Sigmoid colon (tissue), 7 donors: ENCODE measurements around the gene ZNF420. TPM values are rescaled to one million over a fixed set of nuclear protein-coding genes. Genes with fewer than 3 reads are reported as not detected.

Experiments
- DNase-seq: peaks from one replicate; pipeline ENCODE4 v3.0.0-alpha.2; 2019
- H3K27ac ChIP-seq, 4 donors: fragments of 200-600 bp; sonication (generic); one replicate each; pipeline ENCODE4 v1.5.1; 2016 to 2019; ENCODE audit warnings: mild to moderate bottlenecking in 1 of 4
- H3K27me3 ChIP-seq, 3 donors: fragments of 200-600 bp; sonication (generic); one replicate each; pipeline ENCODE4 v1.5.1; 2019; ENCODE audit warnings: mild to moderate bottlenecking in 1 of 3
- H3K36me3 ChIP-seq, 4 donors: fragments of 200-600 bp; sonication (generic); one replicate each; pipeline ENCODE4 v1.5.1; 2016 to 2019
- H3K4me1 ChIP-seq, 4 donors: fragments of 200-600 bp; sonication (generic); one replicate each; pipeline ENCODE4 v1.5.1; 2017 to 2019
- H3K4me3 ChIP-seq, 4 donors: fragments of 200-600 bp; sonication (generic); one replicate each; pipeline ENCODE4 v1.5.1; 2017 to 2019; ENCODE audit warnings: mild to moderate bottlenecking in 2 of 4, moderate library complexity in 1 of 4
- H3K9me3 ChIP-seq, 4 donors: fragments of 200-600 bp in 3 of 4; sonication (generic) in 3 of 4; one replicate each; pipeline versions ENCODE4 v1.5.1 to v1.6.1; 2013 to 2019
- EP300 ChIP-seq, 4 donors: sonication (generic); formaldehyde crosslinking; IDR thresholded peaks; one replicate each; pipeline ENCODE4 v1.6.1; 2017; ENCODE audit warnings: antibody characterized with exemption in 4 of 4
- POLR2A ChIP-seq, 2 donors: fragments of 450-650 bp; IDR thresholded peaks; one replicate each; pipeline ENCODE4 v1.6.1; 2016; ENCODE audit warnings: antibody characterized with exemption in 2 of 2, mild to moderate bottlenecking in 2 of 2, moderate library complexity in 2 of 2
- POLR2AphosphoS5 ChIP-seq, 4 donors: sonication (generic); formaldehyde crosslinking; IDR thresholded peaks; one replicate each; pipeline ENCODE4 v1.6.1; 2017; ENCODE audit warnings: antibody characterized with exemption in 4 of 4
- WGBS, 2 donors: extraction: QIAGEN DNeasy Blood & Tissue Kit; methylation state at CpG; one replicate each; pipeline ENCODE4 v1.1.7; 2013; 5-methylcytosine and 5-hydroxymethylcytosine counted together
- intact Hi-C: fragments of 100-400 bp; cut with DNase I; formaldehyde crosslinking; loops from one replicate; pipeline ENCODE4 v1.15.1; 2023
- polyA plus RNA-seq, 3 donors: library from polyadenylated mRNA; stranded (reverse); fragments of 200-250 nt; gene quantifications; one replicate each; pipeline ENCODE4 v1.2.3, GENCODE V29; 2013
- total RNA-seq, 4 donors: library from RNA; depleted of rRNA; stranded (reverse); fragments of >200 nt; gene quantifications; one replicate each; pipeline ENCODE4 v1.1.0, GENCODE V29; 2016
- TF ChIP-seq, protein P1 (sequence below), 4 experiments: fragments of 450-650 bp in 3 of 4; fragments of 200-600 bp in 1 of 4; IDR thresholded peaks; one replicate each; pipeline ENCODE4 v1.5.1; 2016 to 2019; ENCODE audit warnings: antibody characterized with exemption in 4 of 4, mild to moderate bottlenecking in 3 of 4, moderate library complexity in 2 of 4
- donor health status: healthy with polysubstance abuse.
- donor health status: Bipolar disorder and iron deficiency.
- donor health status: healthy.

The ZNF420 gene
- total and polyA plus RNA-seq, 7 donors, result 1.2 to 18.6 (median 8.4) TPM

DNA sequence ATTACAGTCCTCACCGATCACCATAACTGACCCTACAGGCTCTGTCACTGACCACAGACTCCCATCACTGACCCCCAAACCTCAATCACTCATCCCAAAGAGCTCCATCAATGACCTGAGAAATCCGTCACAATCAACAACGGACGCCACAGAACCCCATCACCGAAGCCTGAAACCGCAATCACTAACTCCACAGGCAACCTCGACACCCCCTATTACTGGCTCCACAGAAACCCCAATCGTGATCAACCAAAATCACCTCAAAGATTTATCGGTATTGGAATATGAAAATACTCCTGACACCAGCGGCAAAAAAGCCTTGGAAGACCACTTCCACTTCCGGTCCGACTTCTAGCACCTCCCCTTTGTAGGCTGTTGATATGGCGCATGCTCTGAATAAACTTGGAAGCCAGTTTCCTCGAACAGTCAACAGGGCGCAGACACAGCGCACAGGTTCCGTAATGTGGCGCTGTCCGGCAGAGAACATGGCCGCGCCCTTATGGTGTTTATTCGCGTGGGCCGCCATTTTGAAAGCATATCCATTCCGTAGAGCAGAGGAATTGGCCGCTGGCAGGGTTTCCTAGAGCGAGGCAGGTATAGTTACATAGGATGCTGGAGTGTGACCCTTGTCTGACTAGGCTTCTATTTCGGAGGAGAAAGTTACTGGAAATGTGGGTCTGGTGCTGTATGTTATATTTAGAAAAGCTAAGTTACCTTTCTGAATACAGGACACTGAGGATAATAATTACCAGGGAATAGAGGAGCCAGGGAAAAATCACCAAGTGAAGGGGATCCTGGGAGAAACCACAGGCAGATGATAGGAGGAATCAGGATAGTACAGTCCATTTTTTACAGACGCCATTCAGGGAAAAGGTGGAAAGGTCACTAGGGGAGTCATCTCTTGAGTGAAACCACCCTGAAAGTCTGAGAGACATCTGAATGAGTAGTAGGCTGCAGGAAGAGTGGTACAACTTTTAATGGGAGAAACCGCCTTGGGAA is 94.4 kb downstream of the ZNF420 start, which contains the start of gene ZNF585A:
Gene ZNF585A, minus strand, starts transcription at position 328 of the 999 bp plus-strand sequence. CDS start 2,785 bp downstream, outside the sequence.
- intact Hi-C loops, result loop anchor here (2.0 to 5.0 kb wide), 2 partner anchors 45 to 198 kb away; partner anchors contain the start of genes ZNF383 and ZNF527

More for the DNA sequence above, 94.4 kb downstream of the ZNF420 start, which contains the start of gene ZNF585A:
- Histone ChIP-seq H3K36me3 (peaks cover 10 to 26% (median 20%) of the 10 kb centered on the region in 4 donors), H3K27me3 (no peaks in the 10 kb centered on the region), H3K4me1 (peaks cover 0 to 8% (median 0%) of the 10 kb centered on the region in 4 donors), H3K4me3 (peak within 1 kb of the TSS; percentile 53 to 64 (median 60)), H3K27ac (peak within 1 kb of the TSS; percentile 70 to 78 (median 76)), H3K9me3 (peaks cover 0 to 4% (median 0%) of the 10 kb centered on the region in 4 donors)
- peak; percentile 95 for DNase-seq
- TF ChIP-seq POLR2A (IDR thresholded peaks at IDR 0.05) (no peak), EP300 (IDR thresholded peaks at IDR 0.05) (no peak), POLR2AphosphoS5 (IDR thresholded peaks at IDR 0.05) (peak in 3 of 4 donors; percentile 53 to 69 (median 55))
- TF ChIP-seq, protein P1, sequence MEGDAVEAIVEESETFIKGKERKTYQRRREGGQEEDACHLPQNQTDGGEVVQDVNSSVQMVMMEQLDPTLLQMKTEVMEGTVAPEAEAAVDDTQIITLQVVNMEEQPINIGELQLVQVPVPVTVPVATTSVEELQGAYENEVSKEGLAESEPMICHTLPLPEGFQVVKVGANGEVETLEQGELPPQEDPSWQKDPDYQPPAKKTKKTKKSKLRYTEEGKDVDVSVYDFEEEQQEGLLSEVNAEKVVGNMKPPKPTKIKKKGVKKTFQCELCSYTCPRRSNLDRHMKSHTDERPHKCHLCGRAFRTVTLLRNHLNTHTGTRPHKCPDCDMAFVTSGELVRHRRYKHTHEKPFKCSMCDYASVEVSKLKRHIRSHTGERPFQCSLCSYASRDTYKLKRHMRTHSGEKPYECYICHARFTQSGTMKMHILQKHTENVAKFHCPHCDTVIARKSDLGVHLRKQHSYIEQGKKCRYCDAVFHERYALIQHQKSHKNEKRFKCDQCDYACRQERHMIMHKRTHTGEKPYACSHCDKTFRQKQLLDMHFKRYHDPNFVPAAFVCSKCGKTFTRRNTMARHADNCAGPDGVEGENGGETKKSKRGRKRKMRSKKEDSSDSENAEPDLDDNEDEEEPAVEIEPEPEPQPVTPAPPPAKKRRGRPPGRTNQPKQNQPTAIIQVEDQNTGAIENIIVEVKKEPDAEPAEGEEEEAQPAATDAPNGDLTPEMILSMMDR (IDR thresholded peaks at IDR 0.05), result peak in 1 of 4 experiments; percentile 18
- WGBS, 2 donors, result 5% methylated on average over 30 of the region's 30 CpGs

Other genes starting within 250 kb of the ZNF420 start
- gene ZNF790, start 240.0 kb upstream of the ZNF420 start, total RNA-seq, result 10 to 100 TPM in 1 of 4 donors, 1 to 10 TPM in 3; 8.6 to 13.3 (median 9.6) TPM
- gene ZNF790, start 240.0 kb upstream of the ZNF420 start, polyA plus RNA-seq, result 1 to 10 TPM; 1.8 to 3.3 (median 2.3) TPM
- gene ZNF345, start 227.6 kb upstream of the ZNF420 start, total RNA-seq, result 10 to 100 TPM in 1 of 4 donors, 1 to 10 TPM in 3; 4.6 to 13.0 (median 6.2) TPM
- gene ZNF345, start 227.6 kb upstream of the ZNF420 start, polyA plus RNA-seq, result 1 to 10 TPM in 2 of 3 donors, under 1 TPM in 1; 0.69 to 3.6 (median 3.1) TPM
- 1 to 10 TPM; 3.6 to 6.4 (median 4.8) TPM for gene ZNF829, start 162.1 kb upstream of the ZNF420 start, total RNA-seq
- 1 to 10 TPM in 1 of 3 donors, under 1 TPM in 2; under 0.01 to 1.3 (median 0.23) TPM for gene ZNF829, start 162.1 kb upstream of the ZNF420 start, polyA plus RNA-seq
- gene ZNF568, start 162.1 kb upstream of the ZNF420 start, total RNA-seq, result 10 to 100 TPM in 3 of 4 donors, 1 to 10 TPM in 1; 8.7 to 18.9 (median 14.0) TPM
- gene ZNF568, start 162.1 kb upstream of the ZNF420 start, polyA plus RNA-seq, result 1 to 10 TPM in 1 of 3 donors, under 1 TPM in 2; 0.60 to 3.2 (median 0.69) TPM
- 10 to 100 TPM in 1 of 4 donors, 1 to 10 TPM in 3; 3.9 to 13.7 (median 7.1) TPM for gene ZNF585A, start 94.3 kb downstream of the ZNF420 start, total RNA-seq
- 10 to 100 TPM; 12.6 to 33.3 (median 28.2) TPM for gene ZNF585A, start 94.3 kb downstream of the ZNF420 start, polyA plus RNA-seq
- gene ZNF585B, start 132.1 kb downstream of the ZNF420 start, total RNA-seq, result 10 to 100 TPM; 18.6 to 31.4 (median 21.4) TPM
- gene ZNF585B, start 132.1 kb downstream of the ZNF420 start, polyA plus RNA-seq, result 1 to 10 TPM; 2.4 to 7.4 (median 3.9) TPM
- 10 to 100 TPM; 10.9 to 19.7 (median 13.0) TPM for gene ZNF383, start 139.8 kb downstream of the ZNF420 start, total RNA-seq
- gene ZNF383, start 139.8 kb downstream of the ZNF420 start, polyA plus RNA-seq, result 1 to 10 TPM; 1.8 to 4.4 (median 2.8) TPM